Adrenal gland (tissue), 5 donors: Measurements from ENCODE around the gene RAB40C.

Experiments
- CTCF ChIP-seq, 6 experiments: fragments of 450-650 bp in 4 of 6; fragments of 200-600 bp in 2 of 6; sonication (generic) in 1 of 6; IDR thresholded peaks; 1 replicate in 5 of 6; 2 replicates in 1 of 6; pipeline versions ENCODE4 v1.5.1 to v1.8.0; 2016 to 2021; ENCODE audit warnings: antibody characterized with exemption in 6 of 6, mild to moderate bottlenecking in 2 of 6, moderate library complexity in 1 of 6
- POLR2A ChIP-seq, 2 donors: fragments of 450-650 bp; IDR thresholded peaks; one replicate each; pipeline ENCODE4 v1.6.1; 2017; ENCODE audit warnings: antibody characterized with exemption in 2 of 2, mild to moderate bottlenecking in 2 of 2, moderate library complexity in 1 of 2
- donor health status: DM: no; HTN: no; CAD: no.

DNA sequence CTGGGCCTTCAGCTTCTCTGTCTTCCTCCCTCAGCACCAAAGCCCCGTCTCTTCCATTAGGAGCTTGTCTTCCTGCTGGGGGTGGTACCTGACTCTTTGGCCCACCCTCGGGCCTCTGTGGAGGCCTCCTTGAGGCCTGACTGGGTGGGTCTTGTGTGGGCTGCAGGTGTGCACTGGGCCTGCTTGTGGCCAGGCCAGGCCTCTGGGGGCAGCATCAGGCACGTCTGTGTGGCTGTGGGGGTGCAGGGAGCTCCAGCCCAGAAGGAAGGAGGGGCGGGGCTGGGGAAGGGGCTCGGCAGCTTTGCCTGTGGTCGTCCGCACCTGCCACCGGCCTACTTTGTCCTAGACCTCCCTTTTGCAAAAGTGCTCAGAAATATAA lies 13.1 kb upstream of the RAB40C start:
- no peak for TF ChIP-seq CTCF (IDR thresholded peaks at IDR 0.05)
- no peak for TF ChIP-seq POLR2A (IDR thresholded peaks at IDR 0.05)
